ENCODE data around the gene FER1L5. TPM values are rescaled to one million over a fixed set of nuclear protein-coding genes. Genes with fewer than 3 reads are reported as not detected.

FER1L5 gene
- total RNA-seq, 5 donors from 2014 or later (not counting 1 experiment from before 2014, with no cell fraction given) = not detected

GRCh38 chr2:96602330-96602823 lies 40.2 kb upstream of the FER1L5 start:
- Histone ChIP-seq H3K9me3 (no peaks in the 10 kb centered on the region), H3K27ac (ENCODE audit: low read length) (no peak overlapping the region), H3K36me3 (ENCODE audit: control insufficient read depth in 2 of 2, extremely low read depth in 1 of 2, insufficient read depth in 1 of 2, low read length in 1 of 2) (peaks cover 13 to 90% of the 10 kb centered on the region in 2 donors), H3K27me3 (replicated peaks in 1 of 2; ENCODE audit: control insufficient read depth in 2 of 2, extremely low read depth in 1 of 2, insufficient read depth in 2 of 2, low read length in 1 of 2) (no peaks in the 10 kb centered on the region), H3K4me3 (ENCODE audit: control insufficient read depth in 1 of 2, extremely low read depth in 1 of 2, low read length in 1 of 2) (no peak overlapping the region), H3K4me1 (ENCODE audit: control insufficient read depth in 1 of 2, extremely low read depth in 1 of 2, insufficient read depth in 2 of 2, low read length in 2 of 2) (no peaks in the 10 kb centered on the region)
- DNase-seq (peak in 2 of 35 experiments; percentile 8 to 21), ATAC-seq (replicated peaks in 1 of 4) (peak in 1 of 4 experiments; percentile 37)
- Mint-ChIP-seq H3K27me3 (no peaks in the 10 kb centered on the region), H3K27ac (peak overlapping the region in 1 of 2 donors; percentile 21), H3K9me3 (no peaks in the 10 kb centered on the region), H3K4me1 (peaks cover 3 to 12% (median 11%) of the 10 kb centered on the region in 3 donors), H3K36me3 (peaks cover 73% of the 10 kb centered on the region), H3K4me3 (no peak overlapping the region)
- no CpG with 5 or more reads among the region's 2 CpGs for WGBS (ENCODE audit: insufficient coverage)
- POLR2A ChIA-PET = no interaction called here
- CTCF ChIA-PET = no interaction called here

- Mint-ChIP-seq H3K4me3 (no peak overlapping the region), H3K27me3 (no peaks in the 10 kb centered on the region), H3K4me1 (peaks cover 3 to 12% (median 11%) of the 10 kb centered on the region in 3 donors), H3K27ac (no peak overlapping the region), H3K9me3 (no peaks in the 10 kb centered on the region), H3K36me3 (peaks cover 78% of the 10 kb centered on the region)
- no peak for DNase-seq
- Histone ChIP-seq H3K4me1 (ENCODE audit: control insufficient read depth in 1 of 2, extremely low read depth in 1 of 2, insufficient read depth in 2 of 2, low read length in 2 of 2) (no peaks in the 10 kb centered on the region), H3K9me3 (no peaks in the 10 kb centered on the region), H3K27ac (ENCODE audit: low read length) (no peak overlapping the region), H3K27me3 (replicated peaks in 1 of 2; ENCODE audit: control insufficient read depth in 2 of 2, extremely low read depth in 1 of 2, insufficient read depth in 2 of 2, low read length in 1 of 2) (no peaks in the 10 kb centered on the region), H3K36me3 (ENCODE audit: control insufficient read depth in 2 of 2, extremely low read depth in 1 of 2, insufficient read depth in 1 of 2, low read length in 1 of 2) (peaks cover 21 to 96% of the 10 kb centered on the region in 2 donors), H3K4me3 (ENCODE audit: control insufficient read depth in 1 of 2, extremely low read depth in 1 of 2, low read length in 1 of 2) (no peak overlapping the region)
- CTCF ChIA-PET = interaction anchor here in 1 of 2 donors (0.6 kb wide), 1 partner anchor 30 kb away, joined by 3 read pairs; no protein-coding TSS in a partner anchor
- ATAC-seq (replicated peaks in 1 of 4) = no peak
- POLR2A ChIA-PET = no interaction called here
- 100% methylated on average over 1 of the region's 2 CpGs for WGBS (ENCODE audit: insufficient coverage)
Measured at GRCh38 chr2:96604104-96604503, 38.5 kb upstream of the FER1L5 start.

GRCh38 chr2:96608469-96609455 lies 33.8 kb upstream of the FER1L5 start:
- Mint-ChIP-seq H3K27me3 (no peaks in the 10 kb centered on the region), H3K4me1 (peaks cover 0 to 11% (median 0%) of the 10 kb centered on the region in 3 donors), H3K27ac (peak overlapping the region; percentile 46 to 71), H3K4me3 (no peak overlapping the region), H3K9me3 (no peaks in the 10 kb centered on the region), H3K36me3 (peaks cover 84% of the 10 kb centered on the region)
- no peaks in the 10 kb centered on the region for H3K4me1 ChIP-seq (ENCODE audit: control insufficient read depth in 1 of 2, extremely low read depth in 1 of 2, insufficient read depth in 2 of 2, low read length in 2 of 2)
- H3K27ac ChIP-seq (ENCODE audit: low read length) = no peak overlapping the region
- ATAC-seq (replicated peaks in 1 of 4) (no peak), DNase-seq (no peak)
- 100% methylated on average over 6 of the region's 13 CpGs for WGBS (ENCODE audit: insufficient coverage)
- POLR2A ChIA-PET = no interaction called here
- H3K36me3 ChIP-seq (ENCODE audit: control insufficient read depth in 2 of 2, extremely low read depth in 1 of 2, insufficient read depth in 1 of 2, low read length in 1 of 2) = peaks cover 23 to 97% of the 10 kb centered on the region in 2 donors
- no peak overlapping the region for H3K4me3 ChIP-seq (ENCODE audit: control insufficient read depth in 1 of 2, extremely low read depth in 1 of 2, low read length in 1 of 2)
- H3K9me3 ChIP-seq = no peaks in the 10 kb centered on the region
- H3K27me3 ChIP-seq (replicated peaks in 1 of 2; ENCODE audit: control insufficient read depth in 2 of 2, extremely low read depth in 1 of 2, insufficient read depth in 2 of 2, low read length in 1 of 2) = no peaks in the 10 kb centered on the region
- CTCF ChIA-PET = no interaction called here

- Mint-ChIP-seq H3K36me3 (peaks cover 49% of the 10 kb centered on the region), H3K27ac (peak overlapping the region in 1 of 2 donors; percentile 4), H3K27me3 (no peaks in the 10 kb centered on the region), H3K4me3 (no peak overlapping the region), H3K9me3 (no peaks in the 10 kb centered on the region), H3K4me1 (peaks cover 11 to 23% (median 23%) of the 10 kb centered on the region in 3 donors)
- H3K36me3 ChIP-seq (ENCODE audit: control insufficient read depth in 2 of 2, extremely low read depth in 1 of 2, insufficient read depth in 1 of 2, low read length in 1 of 2) = peaks cover 24 to 63% of the 10 kb centered on the region in 2 donors
- 100% methylated on average over 1 of the region's 1 CpG for WGBS (ENCODE audit: insufficient coverage)
- no peaks in the 10 kb centered on the region for H3K27me3 ChIP-seq (replicated peaks in 1 of 2; ENCODE audit: control insufficient read depth in 2 of 2, extremely low read depth in 1 of 2, insufficient read depth in 2 of 2, low read length in 1 of 2)
- ChIA-PET POLR2A (no interaction called here), CTCF (interaction anchor here in 1 of 2 donors (0.9 to 1.0 kb wide), 2 partner anchors 23 to 62 kb away, joined by 3 to 4 read pairs; no protein-coding TSS in a partner anchor)
- H3K4me3 ChIP-seq (ENCODE audit: control insufficient read depth in 1 of 2, extremely low read depth in 1 of 2, low read length in 1 of 2) = no peak overlapping the region
- ATAC-seq (replicated peaks in 1 of 4) (no peak), DNase-seq (no peak)
- no peaks in the 10 kb centered on the region for H3K9me3 ChIP-seq
- peaks cover 0 to 17% of the 10 kb centered on the region in 2 experiments for H3K4me1 ChIP-seq (ENCODE audit: control insufficient read depth in 1 of 2, extremely low read depth in 1 of 2, insufficient read depth in 2 of 2, low read length in 2 of 2)
- no peak overlapping the region for H3K27ac ChIP-seq (ENCODE audit: low read length)
Measured at GRCh38 chr2:96616128-96616527, 26.4 kb upstream of the FER1L5 start.

GRCh38 chr2:96616535-96616934 lies 26.0 kb upstream of the FER1L5 start:
- Histone ChIP-seq H3K27ac (ENCODE audit: low read length) (peak overlapping the region; percentile 31), H3K4me3 (ENCODE audit: control insufficient read depth in 1 of 2, extremely low read depth in 1 of 2, low read length in 1 of 2) (no peak overlapping the region), H3K36me3 (ENCODE audit: control insufficient read depth in 2 of 2, extremely low read depth in 1 of 2, insufficient read depth in 1 of 2, low read length in 1 of 2) (peaks cover 24 to 59% of the 10 kb centered on the region in 2 donors), H3K4me1 (ENCODE audit: control insufficient read depth in 1 of 2, extremely low read depth in 1 of 2, insufficient read depth in 2 of 2, low read length in 2 of 2) (peaks cover 0 to 17% of the 10 kb centered on the region in 2 experiments), H3K9me3 (no peaks in the 10 kb centered on the region), H3K27me3 (replicated peaks in 1 of 2; ENCODE audit: control insufficient read depth in 2 of 2, extremely low read depth in 1 of 2, insufficient read depth in 2 of 2, low read length in 1 of 2) (no peaks in the 10 kb centered on the region)
- CTCF ChIA-PET = interaction anchor here in 1 of 2 donors (0.9 to 1.0 kb wide), 2 partner anchors 23 to 63 kb away, joined by 3 to 4 read pairs; no protein-coding TSS in a partner anchor
- Mint-ChIP-seq H3K36me3 (peaks cover 45% of the 10 kb centered on the region), H3K4me1 (peaks cover 11 to 23% (median 23%) of the 10 kb centered on the region in 3 donors), H3K4me3 (no peak overlapping the region), H3K27me3 (no peaks in the 10 kb centered on the region), H3K9me3 (no peaks in the 10 kb centered on the region), H3K27ac (peak overlapping the region in 1 of 2 donors; percentile 22)
- DNase-seq (no peak), ATAC-seq (replicated peaks in 1 of 4) (no peak)
- POLR2A ChIA-PET = no interaction called here
- 94% methylated on average over 4 of the region's 6 CpGs for WGBS (ENCODE audit: insufficient coverage)

- Histone ChIP-seq H3K36me3 (ENCODE audit: control insufficient read depth in 2 of 2, extremely low read depth in 1 of 2, insufficient read depth in 1 of 2, low read length in 1 of 2) (peaks cover 24 to 54% of the 10 kb centered on the region in 2 donors), H3K4me1 (ENCODE audit: control insufficient read depth in 1 of 2, extremely low read depth in 1 of 2, insufficient read depth in 2 of 2, low read length in 2 of 2) (peaks cover 0 to 17% of the 10 kb centered on the region in 2 experiments), H3K9me3 (no peaks in the 10 kb centered on the region), H3K27ac (ENCODE audit: low read length) (peak overlapping the region; percentile 31), H3K4me3 (ENCODE audit: control insufficient read depth in 1 of 2, extremely low read depth in 1 of 2, low read length in 1 of 2) (no peak overlapping the region), H3K27me3 (replicated peaks in 1 of 2; ENCODE audit: control insufficient read depth in 2 of 2, extremely low read depth in 1 of 2, insufficient read depth in 2 of 2, low read length in 1 of 2) (no peaks in the 10 kb centered on the region)
- POLR2A ChIA-PET = interaction anchor here in 1 of 2 donors (0.6 kb wide), 1 partner anchor 12 kb away, joined by 4 read pairs; no protein-coding TSS in a partner anchor
- Mint-ChIP-seq H3K36me3 (peaks cover 44% of the 10 kb centered on the region), H3K9me3 (no peaks in the 10 kb centered on the region), H3K4me1 (peaks cover 11 to 23% (median 23%) of the 10 kb centered on the region in 3 donors), H3K27me3 (no peaks in the 10 kb centered on the region), H3K27ac (peak overlapping the region; percentile 49 to 72), H3K4me3 (no peak overlapping the region)
- WGBS (ENCODE audit: insufficient coverage) = 87% methylated on average over 3 of the region's 4 CpGs
- ATAC-seq (replicated peaks in 1 of 4) = no peak
- CTCF ChIA-PET = interaction anchor here in 1 of 2 donors (1.0 kb wide), 1 partner anchor 63 kb away, joined by 4 read pairs; no protein-coding TSS in a partner anchor
- no peak for DNase-seq
Measured at GRCh38 chr2:96617012-96617411, 25.6 kb upstream of the FER1L5 start.
